Measurements from ENCODE around the gene TFB2M. TPM values are rescaled to one million over a fixed set of nuclear protein-coding genes. Genes with fewer than 3 reads are reported as not detected.
"Not testable (repeated sequence)": the region's sequence is repeated elsewhere in the genome, so short reads cannot be mapped to it uniquely, and the experiment has no call there.

The TFB2M gene, protein sequence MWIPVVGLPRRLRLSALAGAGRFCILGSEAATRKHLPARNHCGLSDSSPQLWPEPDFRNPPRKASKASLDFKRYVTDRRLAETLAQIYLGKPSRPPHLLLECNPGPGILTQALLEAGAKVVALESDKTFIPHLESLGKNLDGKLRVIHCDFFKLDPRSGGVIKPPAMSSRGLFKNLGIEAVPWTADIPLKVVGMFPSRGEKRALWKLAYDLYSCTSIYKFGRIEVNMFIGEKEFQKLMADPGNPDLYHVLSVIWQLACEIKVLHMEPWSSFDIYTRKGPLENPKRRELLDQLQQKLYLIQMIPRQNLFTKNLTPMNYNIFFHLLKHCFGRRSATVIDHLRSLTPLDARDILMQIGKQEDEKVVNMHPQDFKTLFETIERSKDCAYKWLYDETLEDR
- 10 to 100 TPM; 13.5 to 15.0 TPM for total RNA-seq

DNA sequence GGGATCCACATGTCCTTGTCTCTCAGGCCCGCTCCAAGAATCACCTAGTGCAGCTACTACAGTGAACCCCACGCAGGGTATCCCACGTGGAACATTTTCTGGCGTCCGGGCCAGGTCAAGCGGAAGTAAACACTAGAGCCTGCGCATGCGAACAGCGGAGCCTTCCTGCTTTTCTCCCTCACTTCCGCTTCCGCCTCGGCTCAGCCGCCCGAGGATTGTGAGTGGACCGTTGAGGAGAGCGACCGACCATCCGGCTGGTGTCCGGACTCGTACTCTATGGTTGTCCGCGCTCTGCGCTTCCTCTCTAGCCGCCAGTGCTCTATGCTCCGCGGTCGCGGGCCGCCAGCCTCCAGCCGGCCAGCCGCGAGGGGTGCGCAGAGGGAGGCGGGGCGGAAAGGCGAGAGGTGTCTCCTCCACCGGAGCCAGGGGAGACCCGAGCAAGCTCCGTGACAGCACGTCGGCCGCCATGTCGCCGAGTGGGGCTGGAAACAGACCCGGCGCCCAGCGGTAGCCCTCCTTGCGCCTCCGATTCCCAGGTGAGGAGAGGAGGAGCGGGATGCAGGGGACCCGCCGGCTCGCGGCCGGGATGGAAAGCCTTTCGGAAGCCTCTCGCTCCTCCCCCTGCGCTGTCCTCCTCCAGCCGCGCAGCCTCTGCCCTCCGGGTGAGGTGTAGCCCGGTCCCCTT lies at the start of gene TFB2M, which contains the start of gene CNST:
TFB2M (minus strand) TSS at position 134 of the 685 bp plus-strand sequence; CDS start at position 11, 123 bp downstream.
CNST (plus strand) TSS at position 329 of the 685 bp plus-strand sequence. CDS start 25,107 bp downstream, outside the sequence.
- peaks cover 0 to 3% of the 10 kb centered on the region in 2 donors for H3K9me3 Mint-ChIP-seq
- peaks cover 49% of the 10 kb centered on the region for H3K4me1 Mint-ChIP-seq (ENCODE audit: low read depth)
- H3K4me3 Mint-ChIP-seq, result peak within 1 kb of the TSS; percentile 99 to 100
- ATAC-seq (replicated peaks in 1 of 2), result peak; percentile 91 to 92
- H3K27me3 Mint-ChIP-seq (ENCODE audit: low read depth), result no peaks in the 10 kb centered on the region
- DNase-seq, result peak; percentile 97 to 98
- peaks cover 7 to 8% of the 10 kb centered on the region in 2 donors for H3K36me3 Mint-ChIP-seq (ENCODE audit: insufficient read depth in 2 of 2)
- H3K27ac Mint-ChIP-seq, result peak within 1 kb of the TSS; percentile 100

DNA sequence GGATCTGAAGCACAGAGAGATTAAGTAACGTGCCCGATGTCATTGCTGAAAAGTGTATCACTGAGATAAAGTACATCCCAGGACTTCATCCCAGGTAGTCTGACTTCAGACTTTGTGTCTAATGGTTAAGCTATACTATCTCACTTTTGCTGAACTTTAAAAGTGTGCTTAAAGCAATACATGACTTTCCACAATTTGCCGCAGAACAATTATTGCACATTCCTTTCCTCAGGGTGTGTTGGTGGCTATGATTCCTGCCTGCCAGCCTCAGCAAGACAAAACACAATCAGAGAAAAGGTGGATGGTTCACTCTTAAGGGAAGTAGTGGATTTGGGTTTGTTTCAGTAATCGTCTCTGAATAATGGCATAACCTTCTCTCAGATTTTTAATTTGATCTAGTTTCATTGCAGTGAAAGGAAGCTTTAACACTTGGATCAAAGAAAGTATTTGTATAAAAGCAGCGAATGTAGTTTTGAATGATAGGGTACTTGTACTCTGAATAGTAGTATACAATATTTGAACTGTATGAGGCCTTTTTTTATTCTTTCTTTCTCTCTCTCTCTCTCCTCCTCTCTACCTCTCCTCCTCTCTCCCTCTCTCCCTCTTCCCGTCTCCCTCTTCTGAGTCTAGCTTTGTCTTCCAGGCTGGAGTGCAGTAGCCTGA lies 47.2 kb upstream of the TFB2M start:
- H3K4me1 Mint-ChIP-seq (ENCODE audit: low read depth), result peaks cover 33% of the 10 kb centered on the region
- H3K4me3 Mint-ChIP-seq, result no peak overlapping the region

DNA sequence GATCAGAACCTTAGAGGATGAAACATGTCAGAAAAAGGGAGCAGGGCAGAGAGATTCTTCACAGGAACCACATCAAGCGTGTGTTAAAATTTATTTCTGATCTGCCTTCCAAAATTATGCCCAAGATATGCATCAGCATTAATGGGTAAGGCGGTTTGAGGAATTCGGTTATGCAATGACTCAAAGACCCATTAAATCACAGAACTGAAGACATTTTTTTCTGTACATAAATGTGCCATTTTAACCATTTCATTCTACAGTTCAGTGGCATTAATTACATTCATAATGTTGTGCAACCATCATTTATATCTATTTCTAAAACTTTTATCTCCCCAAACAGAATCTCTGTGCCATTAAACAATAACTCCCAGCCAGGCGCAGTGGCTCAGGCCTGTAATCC lies 43.6 kb upstream of the TFB2M start:
- Mint-ChIP-seq H3K27me3 (ENCODE audit: low read depth) (no peaks in the 10 kb centered on the region), H3K4me1 (ENCODE audit: low read depth) (peaks cover 40% of the 10 kb centered on the region), H3K9me3 (no peaks in the 10 kb centered on the region), H3K27ac (no peak overlapping the region), H3K4me3 (no peak overlapping the region), H3K36me3 (ENCODE audit: insufficient read depth in 2 of 2) (peaks cover 0 to 4% of the 10 kb centered on the region in 2 donors)
- no peak for DNase-seq
- no peak for ATAC-seq (replicated peaks in 1 of 2)

More for the DNA sequence above, 47.2 kb upstream of the TFB2M start:
- Mint-ChIP-seq H3K27ac (peak overlapping the region; percentile 37), H3K27me3 (ENCODE audit: low read depth) (no peaks in the 10 kb centered on the region), H3K9me3 (no peaks in the 10 kb centered on the region), H3K36me3 (ENCODE audit: insufficient read depth in 2 of 2) (no peaks in the 10 kb centered on the region)
- DNase-seq, result no peak
- no peak for ATAC-seq (replicated peaks in 1 of 2)

DNA sequence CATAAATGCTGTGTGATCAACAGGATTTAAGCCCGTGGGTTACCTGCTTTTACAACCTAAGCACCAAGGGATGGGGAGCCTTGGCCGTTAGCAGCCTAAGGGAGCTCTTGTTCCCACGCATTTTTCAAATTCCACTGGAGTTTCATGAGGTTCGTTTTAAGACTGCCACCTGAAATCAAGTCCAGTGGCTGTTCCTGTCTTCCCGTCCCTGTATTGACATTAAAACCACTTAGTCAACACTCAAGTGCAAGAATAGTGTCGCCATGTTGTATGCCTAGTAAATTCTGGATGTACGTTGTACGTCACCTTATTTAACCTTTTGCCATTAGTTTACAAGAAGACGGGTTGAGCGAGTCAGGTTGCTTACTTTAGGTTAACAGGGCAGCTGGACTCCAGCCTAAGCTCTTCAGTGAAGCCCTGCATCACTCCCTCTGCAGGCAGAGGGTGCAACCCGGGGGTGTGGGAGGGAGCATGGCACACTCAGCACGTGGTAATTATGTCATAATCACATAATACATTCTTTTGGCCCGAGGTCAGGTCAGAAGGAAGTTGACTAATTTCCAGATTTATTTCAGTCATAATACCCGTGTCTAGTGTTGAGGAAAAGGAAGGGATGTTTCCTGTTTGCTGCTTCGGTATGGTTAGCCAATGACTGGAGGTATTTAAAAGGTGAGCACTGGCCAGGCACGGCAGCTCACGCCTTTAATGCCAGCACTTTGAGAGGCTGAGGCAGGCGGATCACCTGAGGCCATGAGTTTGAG lies 42.7 kb upstream of the TFB2M start:
- Mint-ChIP-seq H3K9me3 (no peaks in the 10 kb centered on the region), H3K27ac (peak overlapping the region; percentile 48), H3K27me3 (ENCODE audit: low read depth) (no peaks in the 10 kb centered on the region), H3K4me3 (peak overlapping the region in 1 of 2 donors; percentile 20), H3K36me3 (ENCODE audit: insufficient read depth in 2 of 2) (peaks cover 0 to 4% of the 10 kb centered on the region in 2 donors), H3K4me1 (ENCODE audit: low read depth) (peaks cover 45% of the 10 kb centered on the region)
- peak; percentile 33 to 44 for DNase-seq
- peak; percentile 88 to 95 for ATAC-seq (replicated peaks in 1 of 2)

DNA sequence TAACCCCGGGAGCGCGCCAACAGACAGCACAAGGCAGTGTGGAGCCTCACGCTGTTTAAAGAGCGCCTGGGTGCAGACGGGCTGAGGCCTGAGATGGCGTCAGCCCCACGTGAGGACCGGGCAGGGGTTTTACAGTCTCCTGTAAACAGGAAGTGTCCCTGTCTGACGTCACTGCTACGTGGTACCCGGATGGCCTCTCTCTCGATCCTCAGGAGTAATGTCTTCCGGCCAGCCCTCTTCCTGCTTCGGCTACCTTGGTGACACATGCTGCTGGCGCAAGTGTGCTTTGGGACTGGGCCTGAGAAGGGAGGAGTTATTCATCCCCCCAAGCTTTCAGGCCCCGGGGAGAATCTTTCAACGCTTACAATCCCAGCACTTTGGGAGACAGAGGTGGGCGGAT lies 41.4 kb upstream of the TFB2M start:
- no peak overlapping the region for H3K27ac Mint-ChIP-seq
- peaks cover 56% of the 10 kb centered on the region for H3K4me1 Mint-ChIP-seq (ENCODE audit: low read depth)

DNA sequence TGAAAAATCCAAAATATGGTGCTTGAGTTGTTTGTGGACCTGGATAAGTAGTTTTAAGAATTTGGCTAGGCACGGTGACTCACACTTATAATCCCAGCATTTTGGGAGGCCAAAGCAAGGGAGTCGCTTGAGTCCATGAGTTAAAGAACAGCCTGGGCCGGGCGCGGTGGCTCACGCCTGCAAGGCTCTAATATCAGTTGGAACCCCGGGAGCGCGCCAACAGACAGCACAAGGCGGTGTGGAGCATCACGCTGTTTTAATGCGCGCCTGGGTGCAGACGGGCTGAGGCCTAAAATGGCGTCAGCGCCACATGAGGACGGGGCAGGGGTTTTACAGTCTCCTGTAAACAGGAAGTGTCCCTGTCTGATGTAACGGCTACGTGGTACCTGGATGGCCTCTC lies 39.2 kb upstream of the TFB2M start:
- H3K27me3 Mint-ChIP-seq (ENCODE audit: low read depth); H3K36me3 Mint-ChIP-seq (ENCODE audit: insufficient read depth in 2 of 2); H3K4me3 Mint-ChIP-seq; ATAC-seq (replicated peaks in 1 of 2); DNase-seq; H3K27ac Mint-ChIP-seq; H3K9me3 Mint-ChIP-seq: not testable (repeated sequence)
- peaks cover 64% of the 10 kb centered on the region for H3K4me1 Mint-ChIP-seq (ENCODE audit: low read depth)

More for the DNA sequence above, 41.4 kb upstream of the TFB2M start:
- Mint-ChIP-seq H3K4me3 (no peak overlapping the region), H3K36me3 (ENCODE audit: insufficient read depth in 2 of 2) (peaks cover 1 to 10% of the 10 kb centered on the region in 2 donors), H3K27me3 (ENCODE audit: low read depth) (no peaks in the 10 kb centered on the region), H3K9me3 (no peaks in the 10 kb centered on the region)
- ATAC-seq (replicated peaks in 1 of 2) (no peak), DNase-seq (no peak)

DNA sequence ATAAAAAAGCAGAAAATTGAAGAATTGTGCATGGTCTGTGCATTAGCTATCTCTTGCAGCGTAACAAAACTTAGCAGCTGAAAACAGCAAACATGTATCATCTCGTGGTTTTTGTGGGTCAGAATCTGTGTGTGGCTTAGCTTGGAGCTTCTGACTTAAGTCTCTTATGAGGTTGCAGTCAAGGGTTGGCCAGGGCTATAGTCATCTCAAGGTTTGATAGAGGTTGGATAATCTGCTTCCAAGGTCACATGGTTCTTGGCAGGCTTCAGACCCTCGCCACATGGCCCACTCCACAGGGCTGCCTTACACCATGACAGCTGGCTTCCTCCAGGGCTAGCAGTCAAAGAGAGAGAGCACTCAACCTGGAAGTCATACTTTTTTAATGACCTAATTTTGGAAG lies 36.1 kb upstream of the TFB2M start:
- no peaks in the 10 kb centered on the region for H3K27me3 Mint-ChIP-seq (ENCODE audit: low read depth)
- no peaks in the 10 kb centered on the region for H3K9me3 Mint-ChIP-seq
- ATAC-seq (replicated peaks in 1 of 2) (peak; percentile 96 to 97), DNase-seq (peak; percentile 45 to 47)
- peaks cover 3 to 10% of the 10 kb centered on the region in 2 donors for H3K36me3 Mint-ChIP-seq (ENCODE audit: insufficient read depth in 2 of 2)
- peak overlapping the region in 1 of 2 donors; percentile 38 for H3K4me3 Mint-ChIP-seq
- peak overlapping the region; percentile 9 for H3K27ac Mint-ChIP-seq
- H3K4me1 Mint-ChIP-seq (ENCODE audit: low read depth), result peaks cover 51% of the 10 kb centered on the region

DNA sequence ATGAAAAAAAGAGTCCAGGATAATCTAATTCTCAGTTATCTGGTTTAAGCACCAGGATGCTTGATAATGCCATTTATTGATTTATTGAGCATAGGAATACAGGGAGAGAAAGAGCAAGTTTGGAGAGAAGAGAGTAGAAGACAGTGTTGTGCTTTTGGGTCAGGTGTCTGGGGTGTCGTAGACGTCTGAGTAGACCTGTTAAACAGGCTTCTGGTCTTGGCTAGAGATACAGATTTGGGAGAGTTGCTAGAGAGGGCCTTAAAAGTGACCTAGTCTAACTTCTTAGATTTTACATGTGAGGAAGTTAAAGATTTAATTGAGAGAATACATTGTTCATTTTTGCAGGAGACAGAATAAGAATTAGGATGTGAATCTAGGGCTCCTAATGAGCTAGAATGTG lies 34.5 kb upstream of the TFB2M start:
- Mint-ChIP-seq H3K27ac (peak overlapping the region; percentile 33), H3K27me3 (ENCODE audit: low read depth) (no peaks in the 10 kb centered on the region), H3K36me3 (ENCODE audit: insufficient read depth in 2 of 2) (peaks cover 3 to 10% of the 10 kb centered on the region in 2 donors), H3K4me1 (ENCODE audit: low read depth) (peaks cover 54% of the 10 kb centered on the region), H3K4me3 (no peak overlapping the region), H3K9me3 (no peaks in the 10 kb centered on the region)
- DNase-seq, result no peak
- ATAC-seq (replicated peaks in 1 of 2), result no peak

DNA sequence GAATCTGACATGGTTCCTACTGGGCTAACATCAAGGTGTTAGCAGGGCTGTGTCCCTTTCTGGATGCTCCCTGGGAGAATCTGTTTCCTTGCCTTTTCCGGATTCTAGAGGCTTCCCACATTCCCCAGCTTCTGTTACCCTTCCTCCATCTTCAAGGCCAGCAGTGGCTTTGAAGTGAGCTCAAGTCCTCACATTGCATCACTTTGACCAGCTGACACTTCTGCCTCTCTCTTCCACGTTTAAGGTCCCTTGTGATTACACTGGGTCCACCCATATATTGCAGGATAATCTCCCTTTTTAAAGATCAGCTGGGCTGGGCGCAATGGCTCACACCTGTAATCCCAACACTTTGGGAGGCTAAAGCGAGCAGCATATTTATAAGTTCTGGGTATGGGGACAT lies 33.3 kb upstream of the TFB2M start:
- Mint-ChIP-seq H3K9me3 (no peaks in the 10 kb centered on the region), H3K27ac (peak overlapping the region; percentile 44), H3K4me1 (ENCODE audit: low read depth) (peaks cover 58% of the 10 kb centered on the region), H3K36me3 (ENCODE audit: insufficient read depth in 2 of 2) (peaks cover 3 to 10% of the 10 kb centered on the region in 2 donors), H3K27me3 (ENCODE audit: low read depth) (no peaks in the 10 kb centered on the region), H3K4me3 (no peak overlapping the region)
- no peak for ATAC-seq (replicated peaks in 1 of 2)
- no peak for DNase-seq

DNA sequence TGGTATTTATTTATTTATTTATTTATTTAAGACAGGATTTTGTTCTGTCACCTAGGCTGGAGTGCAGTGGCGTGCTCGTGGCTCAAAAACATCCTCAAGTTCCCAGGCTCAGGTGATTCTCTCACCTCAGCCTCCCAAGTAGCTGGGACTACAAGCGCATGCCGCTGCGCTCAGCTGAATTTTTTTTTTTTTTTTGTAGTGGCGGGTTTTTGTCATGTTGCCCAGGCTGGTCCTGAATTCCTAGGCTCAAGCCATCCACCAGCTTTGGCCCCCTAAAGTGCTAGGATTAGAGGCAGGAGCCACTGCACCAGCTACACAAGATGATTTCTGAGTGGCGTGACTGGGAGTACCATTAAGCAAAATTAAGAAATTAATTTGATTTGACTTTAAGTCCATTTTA lies 31.9 kb upstream of the TFB2M start:
- H3K27me3 Mint-ChIP-seq (ENCODE audit: low read depth), result no peaks in the 10 kb centered on the region

DNA sequence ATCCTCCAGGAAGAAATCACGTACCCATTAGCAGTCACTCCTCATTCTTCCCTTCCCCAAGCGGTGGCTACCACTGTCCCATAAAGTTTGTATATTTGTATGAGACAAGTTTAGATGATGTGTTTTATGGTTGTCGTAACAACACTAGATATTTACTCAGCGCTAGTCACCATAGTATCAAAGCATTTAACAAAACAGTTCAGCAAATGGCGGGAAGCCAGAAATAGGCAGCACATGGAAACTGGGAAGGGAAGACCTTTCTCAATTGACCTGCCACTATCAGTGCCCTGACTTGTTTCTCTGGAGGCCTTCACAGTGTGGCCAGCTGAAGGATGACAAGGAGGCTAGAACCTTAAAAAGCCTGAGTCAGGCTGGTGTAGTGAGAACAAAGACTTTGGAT lies 31.3 kb upstream of the TFB2M start:
- Mint-ChIP-seq H3K36me3 (ENCODE audit: insufficient read depth in 2 of 2) (peaks cover 2 to 11% of the 10 kb centered on the region in 2 donors), H3K4me1 (ENCODE audit: low read depth) (peaks cover 46% of the 10 kb centered on the region), H3K4me3 (no peak overlapping the region), H3K9me3 (no peaks in the 10 kb centered on the region), H3K27me3 (ENCODE audit: low read depth) (no peaks in the 10 kb centered on the region), H3K27ac (peak overlapping the region; percentile 58)
- no peak for ATAC-seq (replicated peaks in 1 of 2)
- no peak for DNase-seq

More for the DNA sequence above, 31.9 kb upstream of the TFB2M start:
- H3K4me3 Mint-ChIP-seq, result no peak overlapping the region
- no peak overlapping the region for H3K27ac Mint-ChIP-seq
- DNase-seq, result no peak
- peaks cover 2 to 11% of the 10 kb centered on the region in 2 donors for H3K36me3 Mint-ChIP-seq (ENCODE audit: insufficient read depth in 2 of 2)
- peaks cover 47% of the 10 kb centered on the region for H3K4me1 Mint-ChIP-seq (ENCODE audit: low read depth)
- H3K9me3 Mint-ChIP-seq, result no peaks in the 10 kb centered on the region
- no peak for ATAC-seq (replicated peaks in 1 of 2)

DNA sequence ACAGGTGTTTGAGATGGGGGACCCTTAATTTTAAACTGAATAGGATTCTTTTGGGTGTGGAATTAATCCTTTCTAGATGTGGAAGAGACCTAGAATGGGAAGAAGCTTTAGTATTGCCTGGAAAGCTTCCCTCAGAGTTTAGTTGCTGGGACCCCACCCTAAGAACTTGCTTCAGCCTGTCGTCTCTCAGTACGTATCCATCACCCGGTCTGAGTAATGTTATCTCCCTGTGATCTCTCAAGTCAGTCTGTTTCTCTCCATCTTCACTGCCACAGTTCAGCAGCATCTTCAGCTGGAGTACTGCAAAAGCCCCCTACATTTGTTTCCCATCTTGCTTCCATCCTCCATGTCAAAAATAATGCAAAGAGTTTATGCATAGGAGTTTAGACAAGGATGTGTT lies 29.1 kb upstream of the TFB2M start:
- ATAC-seq (replicated peaks in 1 of 2), result no peak
- H3K4me3 Mint-ChIP-seq, result no peak overlapping the region

More for the DNA sequence above, 29.1 kb upstream of the TFB2M start:
- peak overlapping the region; percentile 46 for H3K27ac Mint-ChIP-seq
- H3K36me3 Mint-ChIP-seq (ENCODE audit: insufficient read depth in 2 of 2), result peaks cover 5 to 14% of the 10 kb centered on the region in 2 donors
- H3K4me1 Mint-ChIP-seq (ENCODE audit: low read depth), result peaks cover 47% of the 10 kb centered on the region
- no peak for DNase-seq
- H3K9me3 Mint-ChIP-seq, result no peaks in the 10 kb centered on the region
- H3K27me3 Mint-ChIP-seq (ENCODE audit: low read depth), result no peaks in the 10 kb centered on the region
